WERI-Rb-1 (cell line): ENCODE data around the gene TGFB2.

Experiments used
- DNase-seq: peaks from one replicate; pipeline ENCODE4 v3.0.0-alpha.2; 2020
- H3K27ac ChIP-seq: fragments of 250-450 bp; sonication (Bioruptor Pico); 2 replicates; pipeline ENCODE4 v1.5.1; 2020; ENCODE audit warnings: mild to moderate bottlenecking, moderate library complexity
- H3K27me3 ChIP-seq: fragments of 250-450 bp; sonication (Bioruptor Pico); 2 replicates; pipeline ENCODE4 v1.5.1; 2021; ENCODE audit warnings: mild to moderate bottlenecking, low read depth, moderate library complexity; ENCODE audit not compliant: insufficient read depth, severe bottlenecking
- H3K36me3 ChIP-seq: fragments of 250-450 bp; sonication (Bioruptor Pico); 2 replicates; pipeline ENCODE4 v1.5.1; 2020; ENCODE audit warnings: mild to moderate bottlenecking, moderate library complexity
- H3K4me3 ChIP-seq: 2 replicates; pipeline ENCODE4 v1.5.1; 2011; ENCODE audit warnings: low read depth, mild to moderate bottlenecking, control low read depth, low read length
- H3K9me3 ChIP-seq: fragments of 250-450 bp; sonication (Bioruptor Pico); 2 replicates; pipeline ENCODE4 v1.5.1; 2021; ENCODE audit warnings: mild to moderate bottlenecking, moderate library complexity; ENCODE audit not compliant: severe bottlenecking
- TF ChIP-seq, protein P1 (sequence below): IDR thresholded peaks from 2 replicates; pipeline ENCODE4 v1.5.1; 2011; ENCODE audit warnings: low read depth, mild to moderate bottlenecking, control low read depth, inconsistent platforms, low read length

The TGFB2 gene

DNA sequence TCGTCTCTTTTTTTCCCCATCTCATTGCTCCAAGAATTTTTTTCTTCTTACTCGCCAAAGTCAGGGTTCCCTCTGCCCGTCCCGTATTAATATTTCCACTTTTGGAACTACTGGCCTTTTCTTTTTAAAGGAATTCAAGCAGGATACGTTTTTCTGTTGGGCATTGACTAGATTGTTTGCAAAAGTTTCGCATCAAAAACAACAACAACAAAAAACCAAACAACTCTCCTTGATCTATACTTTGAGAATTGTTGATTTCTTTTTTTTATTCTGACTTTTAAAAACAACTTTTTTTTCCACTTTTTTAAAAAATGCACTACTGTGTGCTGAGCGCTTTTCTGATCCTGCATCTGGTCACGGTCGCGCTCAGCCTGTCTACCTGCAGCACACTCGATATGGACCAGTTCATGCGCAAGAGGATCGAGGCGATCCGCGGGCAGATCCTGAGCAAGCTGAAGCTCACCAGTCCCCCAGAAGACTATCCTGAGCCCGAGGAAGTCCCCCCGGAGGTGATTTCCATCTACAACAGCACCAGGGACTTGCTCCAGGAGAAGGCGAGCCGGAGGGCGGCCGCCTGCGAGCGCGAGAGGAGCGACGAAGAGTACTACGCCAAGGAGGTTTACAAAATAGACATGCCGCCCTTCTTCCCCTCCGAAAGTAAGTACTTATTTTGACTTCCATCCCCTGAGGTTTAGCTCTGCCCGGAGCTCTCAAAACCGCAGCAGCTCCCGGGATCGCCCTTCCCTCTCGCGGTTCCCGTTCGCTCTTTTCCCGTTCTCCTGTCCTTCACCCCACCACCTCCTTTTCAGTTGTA, 1.5 kb downstream of the TGFB2 start:
- no peak for DNase-seq
- Histone ChIP-seq H3K9me3 (no peaks in the 10 kb centered on the region), H3K27me3 (no peaks in the 10 kb centered on the region), H3K4me3 (peak overlapping the region; percentile 80), H3K36me3 (no peaks in the 10 kb centered on the region), H3K27ac (no peak overlapping the region)
- TF ChIP-seq, protein P1, sequence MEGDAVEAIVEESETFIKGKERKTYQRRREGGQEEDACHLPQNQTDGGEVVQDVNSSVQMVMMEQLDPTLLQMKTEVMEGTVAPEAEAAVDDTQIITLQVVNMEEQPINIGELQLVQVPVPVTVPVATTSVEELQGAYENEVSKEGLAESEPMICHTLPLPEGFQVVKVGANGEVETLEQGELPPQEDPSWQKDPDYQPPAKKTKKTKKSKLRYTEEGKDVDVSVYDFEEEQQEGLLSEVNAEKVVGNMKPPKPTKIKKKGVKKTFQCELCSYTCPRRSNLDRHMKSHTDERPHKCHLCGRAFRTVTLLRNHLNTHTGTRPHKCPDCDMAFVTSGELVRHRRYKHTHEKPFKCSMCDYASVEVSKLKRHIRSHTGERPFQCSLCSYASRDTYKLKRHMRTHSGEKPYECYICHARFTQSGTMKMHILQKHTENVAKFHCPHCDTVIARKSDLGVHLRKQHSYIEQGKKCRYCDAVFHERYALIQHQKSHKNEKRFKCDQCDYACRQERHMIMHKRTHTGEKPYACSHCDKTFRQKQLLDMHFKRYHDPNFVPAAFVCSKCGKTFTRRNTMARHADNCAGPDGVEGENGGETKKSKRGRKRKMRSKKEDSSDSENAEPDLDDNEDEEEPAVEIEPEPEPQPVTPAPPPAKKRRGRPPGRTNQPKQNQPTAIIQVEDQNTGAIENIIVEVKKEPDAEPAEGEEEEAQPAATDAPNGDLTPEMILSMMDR = no peak

DNA sequence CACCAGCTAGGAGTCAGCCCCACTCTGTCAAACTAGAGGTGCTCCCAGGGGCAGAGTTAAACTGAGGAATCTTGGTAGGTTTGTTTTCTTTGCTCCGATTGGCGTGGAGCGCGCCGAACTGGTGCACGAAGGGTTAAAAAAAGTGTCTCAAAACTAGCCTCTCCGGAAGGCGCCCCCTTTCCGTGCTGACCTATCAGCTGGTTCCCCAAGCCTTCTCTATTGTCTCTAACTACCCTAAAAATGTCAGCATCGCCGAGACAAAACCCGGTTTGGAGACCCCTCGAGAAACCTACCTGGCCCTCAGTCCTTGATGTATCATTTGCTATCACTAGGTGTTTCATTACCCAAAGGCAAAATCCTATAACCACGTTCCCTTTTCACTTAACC, 2.2 kb downstream of the TGFB2 start:
- TF ChIP-seq, protein P1 = no peak
- Histone ChIP-seq H3K4me3 (no peak overlapping the region), H3K9me3 (no peaks in the 10 kb centered on the region), H3K27me3 (no peaks in the 10 kb centered on the region), H3K27ac (no peak overlapping the region), H3K36me3 (no peaks in the 10 kb centered on the region)
- DNase-seq = no peak

DNA sequence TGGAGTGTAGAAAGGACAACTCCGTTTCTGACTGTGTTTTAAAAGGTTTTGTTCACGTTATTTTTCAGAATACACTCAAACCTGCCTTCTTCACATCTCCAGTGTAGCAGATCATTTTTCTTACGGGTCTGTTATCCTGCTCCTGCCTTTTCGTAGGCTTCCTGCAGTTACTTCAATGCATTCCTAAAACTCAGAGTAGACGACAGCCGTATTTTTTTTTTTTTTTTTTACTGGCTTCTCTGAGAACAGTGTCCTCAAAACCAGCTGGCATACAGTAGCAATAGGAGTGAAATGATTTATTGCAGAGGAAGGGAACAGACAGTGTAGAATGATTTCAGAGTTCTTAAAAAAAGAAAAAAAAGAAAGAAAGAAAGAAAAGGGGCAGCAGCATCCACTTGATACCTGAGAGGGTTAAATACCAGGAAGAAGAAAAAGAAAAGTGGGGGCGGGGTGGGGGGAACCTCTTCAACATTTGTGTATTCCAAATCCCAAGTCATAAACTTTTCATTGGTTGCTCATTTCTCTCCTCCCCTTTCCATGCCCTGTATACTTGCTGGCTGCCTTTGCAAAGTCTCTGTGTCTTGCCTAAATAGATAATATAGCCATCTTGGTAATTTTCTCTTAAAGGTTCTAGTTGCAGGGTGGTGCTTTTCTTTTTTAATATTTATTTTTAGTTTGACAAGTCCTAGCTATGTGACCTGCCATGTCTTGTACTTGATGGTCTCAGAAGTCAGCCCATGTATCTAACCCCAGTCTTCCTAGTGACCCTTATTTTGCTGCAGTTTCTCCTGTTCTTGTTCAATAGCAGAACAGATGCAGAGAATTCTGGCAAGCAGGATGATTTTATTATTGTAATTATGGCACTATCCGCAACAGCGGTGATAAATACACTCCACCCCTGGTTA, 2.8 kb downstream of the TGFB2 start:
- Histone ChIP-seq H3K27ac (no peak overlapping the region), H3K4me3 (no peak overlapping the region), H3K9me3 (no peaks in the 10 kb centered on the region), H3K36me3 (no peaks in the 10 kb centered on the region), H3K27me3 (no peaks in the 10 kb centered on the region)
- TF ChIP-seq, protein P1 = no peak
- no peak for DNase-seq

DNA sequence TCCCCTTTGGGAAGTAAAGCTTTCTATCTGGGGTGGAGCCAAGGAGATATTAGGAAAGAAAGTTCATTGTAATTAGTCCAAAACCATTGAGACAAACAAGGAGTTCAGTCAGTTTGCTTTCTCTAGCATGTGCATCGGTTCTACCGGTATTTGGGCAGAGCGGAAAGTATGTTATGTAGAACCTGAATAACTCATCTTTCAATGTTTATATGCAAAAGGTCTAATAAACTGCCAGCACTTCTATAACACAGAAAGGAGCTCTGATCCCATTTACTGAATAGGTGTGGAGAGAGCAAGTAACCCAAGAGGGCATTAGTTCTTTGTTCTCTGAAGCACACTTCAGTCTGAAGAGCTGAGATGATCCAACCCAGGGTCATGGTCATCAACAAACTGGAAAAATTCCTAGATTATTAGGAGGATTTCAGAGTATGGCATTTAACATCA, 3.5 kb downstream of the TGFB2 start:
- H3K9me3 ChIP-seq = no peaks in the 10 kb centered on the region
- H3K27ac ChIP-seq = no peak overlapping the region
- no peaks in the 10 kb centered on the region for H3K36me3 ChIP-seq
- H3K27me3 ChIP-seq = no peaks in the 10 kb centered on the region
- DNase-seq = no peak
- TF ChIP-seq, protein P1 = no peak
- no peak overlapping the region for H3K4me3 ChIP-seq

DNA sequence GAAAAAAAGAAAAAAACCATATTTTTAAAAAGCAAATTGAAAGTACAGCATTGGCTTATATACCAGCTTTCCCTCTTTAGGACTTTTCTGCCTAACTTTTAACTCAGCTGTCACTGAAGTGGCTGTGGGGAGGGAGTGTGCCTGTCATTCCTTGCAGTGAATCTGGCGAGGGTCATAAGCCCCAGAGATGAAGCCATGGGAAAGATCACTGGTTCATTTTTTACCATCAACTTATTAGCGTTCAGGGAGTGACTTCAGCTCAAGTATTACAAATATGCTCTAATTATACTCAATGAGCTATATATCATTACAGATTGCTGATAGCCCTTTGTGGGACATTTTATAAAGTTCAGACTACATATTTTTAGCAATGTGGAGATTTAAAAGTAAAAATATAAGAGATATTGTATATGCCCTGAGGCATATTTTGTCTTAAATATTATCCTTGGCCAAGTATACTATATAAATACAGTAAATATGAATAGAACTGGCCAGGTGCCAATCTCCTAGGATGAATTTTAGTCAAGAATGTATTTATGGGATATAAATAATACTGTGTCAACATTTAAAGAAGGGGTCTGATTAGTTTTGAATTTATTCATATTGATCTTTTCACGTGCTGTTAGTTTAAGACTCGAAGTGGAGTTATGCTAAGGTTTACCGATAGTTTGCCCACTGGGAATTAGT, 4.4 kb downstream of the TGFB2 start:
- no peak for DNase-seq
- Histone ChIP-seq H3K36me3 (no peaks in the 10 kb centered on the region), H3K27me3 (no peaks in the 10 kb centered on the region), H3K27ac (no peak overlapping the region), H3K9me3 (no peaks in the 10 kb centered on the region), H3K4me3 (no peak overlapping the region)
- TF ChIP-seq, protein P1 = no peak
